Measurements from ENCODE around the gene DNASE1.

DNA sequence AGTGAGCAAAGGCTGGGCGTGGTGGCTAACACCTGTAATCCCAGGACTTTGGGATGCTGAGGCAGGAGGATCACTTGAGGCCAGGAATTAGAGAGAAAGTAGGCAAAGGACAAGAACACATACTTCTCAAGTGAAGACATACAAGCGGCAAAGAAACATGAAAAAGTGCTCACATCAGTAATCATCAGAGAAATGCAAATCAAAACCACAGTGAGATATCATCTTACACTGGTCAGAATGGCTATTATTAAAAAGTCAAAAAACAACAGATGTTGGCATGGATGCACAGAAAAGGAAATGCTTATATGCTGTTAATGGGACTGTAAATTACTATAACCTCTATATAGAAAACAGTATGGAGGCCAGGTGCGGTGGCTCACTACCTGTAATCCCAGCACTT is 30.8 kb upstream of the DNASE1 start:
- TF ChIP-seq, protein P1, sequence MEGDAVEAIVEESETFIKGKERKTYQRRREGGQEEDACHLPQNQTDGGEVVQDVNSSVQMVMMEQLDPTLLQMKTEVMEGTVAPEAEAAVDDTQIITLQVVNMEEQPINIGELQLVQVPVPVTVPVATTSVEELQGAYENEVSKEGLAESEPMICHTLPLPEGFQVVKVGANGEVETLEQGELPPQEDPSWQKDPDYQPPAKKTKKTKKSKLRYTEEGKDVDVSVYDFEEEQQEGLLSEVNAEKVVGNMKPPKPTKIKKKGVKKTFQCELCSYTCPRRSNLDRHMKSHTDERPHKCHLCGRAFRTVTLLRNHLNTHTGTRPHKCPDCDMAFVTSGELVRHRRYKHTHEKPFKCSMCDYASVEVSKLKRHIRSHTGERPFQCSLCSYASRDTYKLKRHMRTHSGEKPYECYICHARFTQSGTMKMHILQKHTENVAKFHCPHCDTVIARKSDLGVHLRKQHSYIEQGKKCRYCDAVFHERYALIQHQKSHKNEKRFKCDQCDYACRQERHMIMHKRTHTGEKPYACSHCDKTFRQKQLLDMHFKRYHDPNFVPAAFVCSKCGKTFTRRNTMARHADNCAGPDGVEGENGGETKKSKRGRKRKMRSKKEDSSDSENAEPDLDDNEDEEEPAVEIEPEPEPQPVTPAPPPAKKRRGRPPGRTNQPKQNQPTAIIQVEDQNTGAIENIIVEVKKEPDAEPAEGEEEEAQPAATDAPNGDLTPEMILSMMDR (IDR thresholded peaks at IDR 0.05 in 4 of 5, conservative IDR thresholded peaks at IDR 0.05 in 1 of 5): no peak
- no peak for TF ChIP-seq POLR2A (IDR thresholded peaks at IDR 0.05)

Data from gastrocnemius medialis (tissue), 4 donors.